ENCODE results near the gene TBC1D22A.
"Not testable (repeated sequence)": the region's sequence is repeated elsewhere in the genome, so short reads cannot be mapped to it uniquely, and the experiment has no call there.

Gene TBC1D22A

GRCh38 chr22:46774253-46774979, 12.0 kb downstream of the TBC1D22A start:
- DNase-seq (ENCODE audit: low read depth): no peak

- DNase-seq (ENCODE audit: low read depth): no peak
These were observed 12.8 kb downstream of the TBC1D22A start for GRCh38 chr22:46774980-46775849.

- no peak for DNase-seq (ENCODE audit: low read depth)
These were observed 13.7 kb downstream of the TBC1D22A start for GRCh38 chr22:46775850-46776826.

- no peak for DNase-seq (ENCODE audit: low read depth)
These were observed 14.6 kb downstream of the TBC1D22A start for GRCh38 chr22:46776876-46777608.

GRCh38 chr22:46777609-46777970, 15.1 kb downstream of the TBC1D22A start:
- DNase-seq (ENCODE audit: low read depth): peak; percentile 34

GRCh38 chr22:46779023-46779422, 16.6 kb downstream of the TBC1D22A start:
- no peak for DNase-seq (ENCODE audit: low read depth)

GRCh38 chr22:46779651-46780050, 17.2 kb downstream of the TBC1D22A start:
- no peak for DNase-seq (ENCODE audit: low read depth)

- DNase-seq (ENCODE audit: low read depth): no peak
These were observed 18.0 kb downstream of the TBC1D22A start for GRCh38 chr22:46780453-46780852.

- no peak for DNase-seq (ENCODE audit: low read depth)
These were observed 18.8 kb downstream of the TBC1D22A start for GRCh38 chr22:46781291-46781690.

GRCh38 chr22:46782200-46782599, 19.8 kb downstream of the TBC1D22A start:
- DNase-seq (ENCODE audit: low read depth): not testable (repeated sequence)

GRCh38 chr22:46783721-46784120, 21.3 kb downstream of the TBC1D22A start:
- no peak for DNase-seq (ENCODE audit: low read depth)

- no peak for DNase-seq (ENCODE audit: low read depth)
These were observed 26.2 kb downstream of the TBC1D22A start for GRCh38 chr22:46788441-46789172.

- no peak for DNase-seq (ENCODE audit: low read depth)
These were observed 27.5 kb downstream of the TBC1D22A start for GRCh38 chr22:46789992-46790391.

- DNase-seq (ENCODE audit: low read depth): peak; percentile 64
These were observed 28.8 kb downstream of the TBC1D22A start for GRCh38 chr22:46791201-46791731.

- no peak for DNase-seq (ENCODE audit: low read depth)
These were observed 29.8 kb downstream of the TBC1D22A start for GRCh38 chr22:46792061-46792796.

GRCh38 chr22:46792841-46793261, 30.4 kb downstream of the TBC1D22A start:
- no peak for DNase-seq (ENCODE audit: low read depth)

- DNase-seq (ENCODE audit: low read depth): no peak
These were observed 31.0 kb downstream of the TBC1D22A start for GRCh38 chr22:46793497-46793896.

- DNase-seq (ENCODE audit: low read depth): no peak
These were observed 31.6 kb downstream of the TBC1D22A start for GRCh38 chr22:46794067-46794466.

- no peak for DNase-seq (ENCODE audit: low read depth)
These were observed 32.0 kb downstream of the TBC1D22A start for GRCh38 chr22:46794491-46794890.

- no peak for DNase-seq (ENCODE audit: low read depth)
These were observed 32.7 kb downstream of the TBC1D22A start for GRCh38 chr22:46795140-46795539.

Data from activated T-cell treated with anti-CD3 and anti-CD28 coated beads for 1 hour (primary cell).